H54 (cell line): ENCODE data around the gene GAL3ST2.
"Not testable (repeated sequence)": the region's sequence is repeated elsewhere in the genome, so short reads cannot be mapped to it uniquely, and the experiment has no call there.

Experiments
- DNase-seq: peaks from one replicate; pipeline ENCODE4 v3.0.0; 2011; ENCODE audit warnings: low spot score, mixed read lengths; ENCODE audit not compliant: insufficient read length
- FAIRE-seq: peaks from 3 replicates; lab custom pipeline; 2011; peaks lifted over from hg19 to GRCh38; lab: Jason Lieb, UNC
- POLR2A ChIP-seq: IDR thresholded peaks from 2 replicates; pipeline ENCODE4 v1.6.1; 2011; ENCODE audit warnings: low read depth, mild to moderate bottlenecking, low read length

The GAL3ST2 gene

DNA sequence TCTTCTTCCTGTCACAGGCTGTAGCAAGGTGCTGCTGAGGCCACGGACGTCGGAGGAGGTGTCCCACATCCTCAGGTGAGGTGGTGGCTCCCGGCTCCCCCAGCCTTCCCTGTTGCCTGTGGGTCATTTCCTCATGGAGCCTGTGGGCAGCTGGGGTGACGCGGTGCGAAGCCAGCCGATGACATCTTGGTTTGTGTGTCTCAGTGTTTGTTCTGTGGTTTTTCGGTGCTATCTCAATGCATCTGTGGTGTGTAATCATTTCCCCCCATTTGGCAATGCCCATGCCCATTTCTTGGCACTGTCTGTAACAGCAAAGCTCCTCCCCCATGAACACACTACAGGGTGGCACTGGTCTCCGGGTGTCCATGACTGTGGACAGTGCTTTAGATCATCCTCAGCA is 35.6 kb upstream of the GAL3ST2 start:
- DNase-seq = peak; percentile 85
- no peak for TF ChIP-seq POLR2A
- peak; percentile 72 for FAIRE-seq

DNA sequence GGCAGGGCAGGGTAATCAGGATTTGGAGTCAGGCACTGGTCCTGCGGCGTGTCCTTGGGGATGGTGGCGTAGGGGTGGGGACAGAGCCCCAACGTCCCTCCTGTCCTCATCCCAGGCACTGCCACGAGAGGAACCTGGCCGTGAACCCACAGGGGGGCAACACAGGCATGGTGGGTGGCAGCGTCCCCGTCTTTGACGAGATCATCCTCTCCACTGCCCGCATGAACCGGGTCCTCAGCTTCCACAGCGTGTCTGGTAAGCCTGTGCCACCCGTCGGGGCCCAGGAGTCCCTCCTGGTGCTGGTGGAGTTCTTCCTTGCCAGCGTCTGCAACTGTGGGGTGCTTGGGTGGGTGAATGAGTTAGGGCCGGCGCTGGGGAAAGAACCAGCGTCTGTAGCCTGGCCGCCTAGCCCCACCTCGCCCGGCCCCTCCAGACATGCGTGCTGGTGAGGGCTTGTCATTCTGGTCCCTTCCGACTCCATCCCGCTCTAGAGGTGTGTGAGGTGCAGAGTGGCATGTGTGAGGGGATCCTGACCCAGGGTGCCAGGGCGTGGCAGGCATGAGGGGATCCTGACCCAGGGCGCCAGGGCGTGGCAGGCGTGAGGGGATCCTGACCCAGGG is 34.2 kb upstream of the GAL3ST2 start:
- no peak for FAIRE-seq
- no peak for DNase-seq
- no peak for TF ChIP-seq POLR2A

DNA sequence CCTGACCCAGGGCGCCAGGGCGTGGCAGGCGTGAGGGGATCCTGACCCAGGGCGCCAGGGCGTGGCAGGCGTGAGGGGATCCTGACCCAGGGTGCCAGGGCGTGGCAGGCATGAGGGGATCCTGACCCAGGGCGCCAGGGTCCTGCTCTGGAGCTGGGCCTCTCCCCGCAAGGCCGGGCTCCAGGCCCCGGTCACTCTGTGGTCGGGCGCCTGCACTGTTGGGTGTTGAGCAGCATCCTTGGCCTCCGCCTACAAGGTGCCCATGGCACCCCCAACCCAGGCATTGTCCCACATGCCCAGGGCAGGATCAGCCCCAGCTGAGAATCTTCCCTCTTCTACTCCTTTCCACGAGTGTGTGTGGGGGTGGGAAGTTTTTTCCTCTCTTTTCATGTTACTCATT is 33.6 kb upstream of the GAL3ST2 start:
- FAIRE-seq, DNase-seq: not testable (repeated sequence)

DNA sequence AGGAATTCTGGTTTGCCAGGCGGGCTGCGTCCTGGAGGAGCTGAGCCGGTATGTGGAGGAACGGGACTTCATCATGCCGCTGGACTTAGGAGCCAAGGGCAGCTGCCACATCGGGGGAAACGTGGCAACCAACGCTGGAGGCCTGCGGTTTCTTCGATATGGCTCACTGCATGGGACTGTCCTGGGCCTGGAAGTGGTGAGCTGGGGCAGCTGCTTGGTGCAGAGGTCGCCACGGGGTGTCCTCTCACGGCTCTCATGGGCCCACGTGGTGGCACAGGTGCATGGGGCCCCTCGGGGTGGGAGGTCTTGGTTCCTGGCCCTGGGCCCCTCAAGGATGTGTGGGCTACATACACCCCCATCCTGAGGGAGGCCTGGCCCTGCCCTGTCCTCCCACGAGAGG is 33.0 kb upstream of the GAL3ST2 start:
- no peak for TF ChIP-seq POLR2A
- FAIRE-seq (no peak), DNase-seq (no peak)

DNA sequence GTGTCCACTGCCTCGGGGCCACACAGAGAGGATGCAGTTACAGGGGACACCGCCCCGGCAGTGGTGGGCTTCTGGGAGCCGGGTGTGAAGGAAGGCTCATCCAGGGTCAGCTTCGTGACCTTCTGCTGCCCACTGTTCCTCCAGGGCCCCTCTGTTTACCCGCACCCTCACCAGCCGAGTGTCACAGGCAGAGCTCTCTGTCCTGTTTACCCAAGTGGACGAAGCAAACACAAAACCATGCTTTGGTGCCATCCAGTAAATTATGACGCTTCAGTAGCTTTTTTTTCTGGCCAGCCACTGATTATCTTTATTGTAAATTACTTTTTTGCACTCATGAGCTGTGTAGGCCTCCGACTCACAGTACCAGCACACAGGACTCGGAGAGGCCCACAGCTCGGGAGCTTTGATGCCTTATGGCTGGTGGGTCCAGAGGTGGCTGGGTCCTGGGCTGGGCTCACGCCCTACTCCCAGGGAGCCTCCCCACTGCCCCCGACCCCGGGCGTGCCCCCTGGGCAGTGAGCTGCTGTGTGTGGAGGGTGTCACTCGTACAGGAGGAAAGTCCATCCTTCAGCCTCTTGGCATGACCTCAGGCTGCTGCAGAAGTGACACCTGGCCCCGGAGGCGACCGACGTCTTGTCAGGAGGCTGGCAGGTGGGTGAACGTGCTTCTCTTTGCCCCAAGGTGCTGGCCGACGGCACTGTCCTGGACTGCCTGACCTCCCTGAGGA is 32.4 kb upstream of the GAL3ST2 start:
- DNase-seq (no peak), FAIRE-seq (no peak)
- no peak for TF ChIP-seq POLR2A

DNA sequence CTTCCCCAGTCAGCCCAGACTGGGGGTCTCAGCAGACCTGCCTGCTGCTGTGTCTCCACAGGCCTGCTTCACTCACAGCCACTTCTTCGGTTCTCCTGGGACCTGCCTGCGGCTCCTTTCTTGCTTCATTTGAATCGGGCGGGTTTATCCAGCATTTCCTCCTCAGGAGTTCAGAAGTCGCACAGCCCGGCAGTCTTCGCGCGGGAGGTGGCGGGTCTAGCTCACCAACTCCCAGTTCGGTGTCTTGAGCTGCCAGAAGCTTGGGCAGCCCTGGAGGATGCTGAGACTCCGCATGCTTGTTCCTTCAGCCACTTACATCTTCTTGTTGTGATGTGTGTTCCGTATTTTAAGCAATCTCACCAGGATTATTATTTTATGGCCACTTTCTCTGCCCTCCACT is 31.3 kb upstream of the GAL3ST2 start:
- no peak for TF ChIP-seq POLR2A
- no peak for DNase-seq
- no peak for FAIRE-seq

DNA sequence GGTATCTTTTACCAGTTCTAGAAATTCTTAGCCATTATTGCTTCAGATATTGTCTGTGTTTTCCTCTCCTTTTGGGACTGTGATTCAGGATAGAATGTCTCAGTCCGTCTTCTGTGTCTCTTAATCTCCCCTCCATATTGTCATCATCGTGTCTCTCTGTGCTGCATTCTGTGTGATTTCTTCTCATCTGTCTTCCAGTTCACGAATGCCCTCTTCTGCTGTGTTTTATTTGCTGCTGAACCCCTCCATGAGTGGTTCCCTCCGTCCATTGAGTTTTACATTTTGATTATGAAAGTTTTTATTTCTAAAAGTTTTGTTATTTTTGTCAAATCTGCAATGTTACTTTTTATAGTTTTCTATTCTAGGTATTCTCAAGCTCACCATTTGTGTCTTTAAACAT is 30.5 kb upstream of the GAL3ST2 start:
- DNase-seq = no peak
- FAIRE-seq = no peak
- no peak for TF ChIP-seq POLR2A

DNA sequence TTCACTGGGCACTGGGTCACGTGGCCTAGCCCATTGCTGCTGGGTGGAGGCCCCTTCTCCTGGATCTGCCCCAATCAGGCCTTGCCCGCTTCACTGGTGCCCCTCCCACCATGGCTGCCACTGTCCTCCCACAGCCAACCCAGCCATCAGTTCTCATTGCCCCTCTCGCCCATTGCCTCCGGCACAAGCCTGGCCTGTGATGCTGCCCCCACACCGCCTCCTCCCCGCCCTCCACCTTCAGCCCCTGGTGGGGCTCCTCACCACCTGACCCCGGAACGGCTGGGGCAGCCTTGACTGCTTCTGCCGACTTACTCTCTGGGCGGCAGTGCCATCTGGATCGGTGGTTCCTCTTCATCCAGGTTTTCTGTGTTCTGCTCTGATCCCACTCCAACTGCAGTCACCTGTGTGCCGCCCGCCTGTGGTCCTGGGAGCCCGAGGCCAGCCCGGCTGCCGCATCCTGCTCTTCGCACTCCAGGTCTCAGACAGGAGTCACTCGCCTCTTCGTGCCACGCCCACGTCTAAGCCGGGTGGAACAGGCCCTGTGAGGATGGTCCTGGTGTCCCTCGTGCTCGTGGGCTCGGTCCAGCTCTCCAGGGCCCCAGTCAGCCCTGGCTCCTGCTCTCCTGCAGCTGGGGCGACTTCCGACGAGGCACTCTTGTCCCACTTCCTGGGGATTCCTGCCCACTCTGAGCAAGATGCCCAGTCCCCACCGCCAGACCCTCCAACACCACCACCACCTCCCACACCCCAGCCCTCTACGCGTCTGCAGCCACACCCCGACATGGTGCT is 28.0 kb upstream of the GAL3ST2 start:
- no peak for TF ChIP-seq POLR2A
- DNase-seq (no peak), FAIRE-seq (no peak)

DNA sequence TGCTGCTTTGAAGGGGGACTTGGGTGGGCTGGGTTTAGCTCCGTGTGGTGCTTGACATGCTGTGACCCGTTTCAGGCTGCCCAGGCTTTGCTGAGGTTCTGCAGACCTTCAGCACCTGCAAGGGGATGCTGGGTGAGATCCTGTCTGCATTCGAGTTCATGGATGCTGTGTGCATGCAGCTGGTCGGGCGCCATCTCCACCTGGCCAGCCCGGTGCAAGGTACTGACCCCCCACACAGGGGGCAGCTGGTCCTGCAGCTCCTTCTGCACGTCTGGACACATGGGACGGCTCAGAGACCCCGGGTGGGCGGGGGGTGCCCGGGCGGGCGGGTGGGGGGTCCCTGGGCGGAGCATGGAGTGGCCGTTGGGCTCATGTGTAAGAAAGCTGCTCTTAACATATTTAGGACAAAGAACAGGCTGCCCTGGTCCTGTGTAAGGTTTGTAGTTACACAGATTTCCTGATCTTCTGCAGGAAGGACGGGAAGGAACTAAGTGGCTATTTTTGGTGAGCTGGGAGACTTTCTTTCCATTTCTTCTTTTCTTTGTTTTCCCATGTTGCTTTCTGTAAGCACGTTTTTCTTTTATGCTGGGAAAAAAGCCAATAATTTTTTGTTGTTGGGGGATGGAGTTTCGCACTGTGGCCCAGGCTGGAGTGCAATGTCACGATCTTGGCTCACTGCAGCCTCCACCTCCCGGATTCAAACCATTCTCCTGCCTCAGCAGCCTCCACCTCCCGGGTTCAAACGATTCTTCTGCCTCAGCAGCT is 26.4 kb upstream of the GAL3ST2 start:
- no peak for FAIRE-seq
- no peak for DNase-seq
- no peak for TF ChIP-seq POLR2A

DNA sequence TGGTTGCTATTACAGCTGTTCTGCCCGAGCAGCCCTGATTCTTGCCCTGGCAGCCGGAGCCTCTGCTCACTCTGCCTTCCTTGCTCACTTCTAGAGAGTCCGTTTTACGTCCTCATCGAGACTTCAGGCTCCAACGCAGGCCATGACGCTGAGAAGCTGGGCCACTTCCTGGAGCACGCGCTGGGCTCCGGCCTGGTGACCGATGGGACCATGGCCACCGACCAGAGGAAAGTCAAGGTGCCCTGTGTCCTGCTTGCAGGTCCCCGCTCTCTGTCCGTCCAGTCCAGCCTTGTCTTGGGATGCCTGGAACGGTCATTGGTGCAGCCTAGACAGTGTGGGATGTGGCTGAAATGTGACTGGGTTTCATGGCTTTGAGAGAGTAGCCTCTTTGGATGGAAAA is 25.5 kb upstream of the GAL3ST2 start:
- FAIRE-seq (no peak), DNase-seq (no peak)
- TF ChIP-seq POLR2A = no peak

DNA sequence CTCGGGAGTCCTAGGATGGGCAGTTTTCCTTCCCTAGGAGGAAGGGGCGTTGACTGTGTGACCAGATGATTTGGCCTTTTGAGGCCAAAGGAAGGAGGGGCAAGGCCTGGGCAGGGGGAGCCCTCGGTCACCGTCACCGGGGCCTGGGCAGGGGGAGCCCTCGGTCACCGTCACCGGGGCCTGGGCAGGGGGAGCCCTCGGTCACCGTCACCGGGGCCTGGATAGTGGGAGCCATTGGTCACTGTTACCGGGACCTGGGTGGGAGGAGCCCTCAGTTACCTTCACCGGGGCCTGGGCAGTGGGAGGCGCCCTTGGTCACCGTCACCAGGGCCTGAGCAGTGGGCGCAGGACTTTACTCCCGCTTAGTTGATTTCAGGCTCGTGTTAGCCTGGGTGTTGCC is 24.8 kb upstream of the GAL3ST2 start:
- no peak for TF ChIP-seq POLR2A
- DNase-seq = no peak
- no peak for FAIRE-seq

DNA sequence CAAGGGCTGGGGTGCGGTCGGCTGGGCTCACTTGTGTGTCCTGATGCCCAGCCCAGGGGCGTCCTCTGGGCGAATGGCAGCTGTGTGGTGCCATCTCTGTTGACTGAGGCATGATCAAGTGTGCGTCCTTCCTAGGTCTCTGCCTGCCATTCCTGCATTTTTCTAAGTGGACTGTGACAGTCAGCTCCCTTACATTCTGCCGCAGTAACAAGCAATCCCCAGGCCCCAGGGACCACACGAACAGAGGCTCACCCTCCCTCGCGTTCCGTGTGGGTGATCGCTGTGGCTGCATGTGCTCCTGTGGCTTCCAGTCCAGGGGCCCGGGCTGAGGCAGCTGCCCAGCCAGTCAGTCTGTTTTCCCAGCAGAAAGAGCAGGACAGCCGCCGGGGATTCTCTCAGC is 24.4 kb upstream of the GAL3ST2 start:
- no peak for FAIRE-seq
- TF ChIP-seq POLR2A = no peak
- DNase-seq = no peak

DNA sequence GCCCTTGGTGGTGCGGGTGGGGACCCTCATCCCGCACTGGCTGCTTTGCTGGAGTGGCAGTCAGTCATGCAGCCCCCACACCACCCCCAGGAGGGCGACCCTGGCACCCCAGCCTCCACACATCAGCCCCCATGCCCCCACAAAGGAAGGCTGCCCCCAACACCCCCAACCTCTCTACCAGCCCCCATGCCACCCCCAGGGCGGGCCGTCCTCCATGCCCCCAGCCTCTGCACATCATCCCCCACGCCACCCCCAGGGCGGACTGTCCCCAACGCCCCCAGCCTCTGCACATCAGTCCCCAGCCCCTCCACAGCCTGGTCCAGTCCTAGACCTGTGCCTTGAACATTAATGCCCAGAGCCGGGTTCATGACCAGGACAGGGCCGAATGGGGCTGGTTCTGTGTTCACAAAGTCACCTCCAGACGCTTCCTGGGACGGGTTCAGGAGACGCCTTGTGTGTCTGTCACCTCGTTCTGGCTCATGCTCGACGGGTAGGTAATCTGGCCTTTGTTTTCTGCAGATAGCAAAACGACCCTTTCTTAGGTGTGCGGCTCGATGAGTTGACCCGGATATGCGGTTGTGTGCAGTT is 23.8 kb upstream of the GAL3ST2 start:
- no peak for FAIRE-seq
- TF ChIP-seq POLR2A = no peak
- DNase-seq = no peak
